ENCODE results near the gene DPP7. TPM values are rescaled to one million over a fixed set of nuclear protein-coding genes. Genes with fewer than 3 reads are reported as not detected.
A peak's percentile ranks its signal among the peaks of the same experiment; 100 is the strongest.

DPP7 gene
- total and polyA plus RNA-seq, 9 of the 15 experiments (the other 6 are each of a cell fraction or from before 2014, with no cell fraction given) = 0.99 to 365 (median 132) TPM

- Histone ChIP-seq H3K36me3 (ENCODE audit: control insufficient read depth, insufficient read depth, low read length) (peaks cover 50% of the 10 kb centered on the region; the same call in 2 of the 3 replicates), H3K27ac (ENCODE audit: extremely low read depth, low read depth, low read length) (peak overlapping the region; percentile 46; the same call in 1 of the 3 replicates), H3K9me3 (replicated peaks; ENCODE audit: control insufficient read depth, insufficient read depth, low read depth, low read length) (no peaks in the 10 kb centered on the region), H4K20me1 (replicated peaks; ENCODE audit: control insufficient read depth, insufficient read depth, low read length) (no peaks in the 10 kb centered on the region), H3K4me3 (peak overlapping the region; percentile 35; the same call in 1 of the 2 replicates), H3K4me2 (ENCODE audit: insufficient read depth, low read length) (peak overlapping the region; percentile 52), H3K79me2 (ENCODE audit: control insufficient read depth, insufficient read depth, low read length) (peaks cover 27% of the 10 kb centered on the region), H3K9me1 (ENCODE audit: control insufficient read depth, insufficient read depth, low read length) (no peaks in the 10 kb centered on the region), H3K27me3 (ENCODE audit: control insufficient read depth in 2 of 2, insufficient read depth in 2 of 2, low read length in 2 of 2) (no peaks in the 10 kb centered on the region), H2AFZ (ENCODE audit: low read depth, low read length) (no peak overlapping the region), H3K9ac (ENCODE audit: insufficient read depth in 1 of 2, low read depth in 2 of 2, low read length in 2 of 2) (peak overlapping the region in 1 of 2 experiments; percentile 97; a peak in 3 of 4 replicates), H3K4me1 (replicated peaks in 1 of 2; ENCODE audit: control insufficient read depth in 2 of 2, insufficient read depth in 2 of 2, low read length in 2 of 2) (peaks cover 18 to 83% of the 10 kb centered on the region in 2 experiments)
- CTCF ChIA-PET (ENCODE audit: low intra/inter-chr PET ratio) = no interaction called here
- TSS peak; percentile 65 for BruUV-seq (replicated peaks)
- 70% methylated on average over 12 of the region's 66 CpGs for WGBS (ENCODE audit: insufficient coverage, low coverage, missing lambda C conversion rate)
- FAIRE-seq (no peak), DNase-seq (ENCODE audit: extremely low read depth in 1 of 4, low spot score in 3 of 4) (peak in 3 of 4 experiments; percentile 48 to 65 (median 62)), ATAC-seq (0 out of 3 replicates have a peak, but pooled peaks have one; percentile 7)
- intact Hi-C loops (cut with micrococcal nuclease) (no loop called here), in situ Hi-C loops (cut with MboI) (no loop called here)
- POLR2A ChIA-PET = interaction anchor here (0.6 to 0.9 kb wide), 5 partner anchors 14 to 464 kb away, joined by 3 to 5 read pairs (median 3); no protein-coding TSS in a partner anchor
- TF ChIP-seq U2AF2 (optimal IDR thresholded peaks at IDR 0.05; ENCODE audit: low read depth, low read length) (no peak), LCOR (CRISPR knock-in tag; IDR thresholded peaks at IDR 0.05) (no peak), ZHX1 (conservative IDR thresholded peaks at IDR 0.05; ENCODE audit: low read length) (no peak), CAMTA2 (CRISPR knock-in tag; conservative IDR thresholded peaks at IDR 0.05) (0 out of 2 replicates have a peak, but pooled peaks have one; percentile 36), RCOR1 (IDR thresholded peaks at IDR 0.05; ENCODE audit: borderline replicate concordance in 1 of 2, low read depth in 2 of 2, low read length in 2 of 2) (0 out of 4 replicates have a peak, but pooled peaks of 1 of the 2 experiments have one; percentile 6), ZBTB33 (CRISPR knock-in tag; IDR thresholded peaks at IDR 0.05) (peak; percentile 88), ZNF311 (CRISPR knock-in tag; IDR thresholded peaks at IDR 0.05) (no peak), E2F6 (IDR thresholded peaks at IDR 0.05; ENCODE audit: borderline replicate concordance in 1 of 2, extremely low read depth in 1 of 2, insufficient read depth in 1 of 2, insufficient read length in 1 of 2, low read depth in 1 of 2, low read length in 1 of 2, poor library complexity in 1 of 2, severe bottlenecking in 1 of 2) (peak; percentile 20 to 61), ZFP36 (IDR thresholded peaks at IDR 0.05; ENCODE audit: low read depth, low read length, partially characterized antibody) (peak; percentile 93), ZFP1 (CRISPR knock-in tag; IDR thresholded peaks at IDR 0.05) (no peak), SPI1 (IDR thresholded peaks at IDR 0.05; ENCODE audit: borderline replicate concordance, low read depth, low read length) (peak; percentile 50; the same call in 1 of the 2 replicates), HNRNPLL (IDR thresholded peaks at IDR 0.05; ENCODE audit: low read depth, low read length, poor library complexity, severe bottlenecking) (peak; percentile 96), ZBTB7A (IDR thresholded peaks at IDR 0.05; ENCODE audit: borderline replicate concordance, control insufficient read depth, low read depth, low read length) (peak; percentile 67; the same call in 1 of the 2 replicates)
Observed at GRCh38 chr9:137113385-137114159, 961 bp downstream of the DPP7 start.

Data from K562 (cell line).